Measurements from ENCODE around the gene PECR.

- TF ChIP-seq CTCF (conservative IDR thresholded peaks at IDR 0.05; ENCODE audit: low read depth, low read length), result peak; percentile 90
- no peak for TF ChIP-seq EZH2 (IDR thresholded peaks at IDR 0.05; ENCODE audit: low read length, unreplicated experiment)
These were observed 33.3 kb upstream of the PECR start for GRCh38 chr2:216114714-216115531.
